ENCODE data around the gene CELF5.

GRCh38 chr19:3203805-3204645, 20.4 kb upstream of the CELF5 start:
- no peak for TF ChIP-seq CHD1 (IDR thresholded peaks at IDR 0.05; ENCODE audit: low read depth, low read length)
- no peak for TF ChIP-seq ZBTB40 (IDR thresholded peaks at IDR 0.05; ENCODE audit: borderline replicate concordance)
- no peak for TF ChIP-seq RFX5 (IDR thresholded peaks at IDR 0.05; ENCODE audit: low read depth, low read length)
- TF ChIP-seq TCF7 (IDR thresholded peaks at IDR 0.05; ENCODE audit: borderline replicate concordance) = no peak
- TF ChIP-seq CTCF (IDR thresholded peaks at IDR 0.05 in 2 of 3, conservative IDR thresholded peaks at IDR 0.05 in 1 of 3; ENCODE audit: control insufficient read depth in 2 of 3, extremely low read depth in 1 of 3, insufficient read depth in 1 of 3, low read depth in 3 of 3, low read length in 3 of 3) = no peak
- no peak for TF ChIP-seq PAX8 (IDR thresholded peaks at IDR 0.05)
- no peak for TF ChIP-seq TAF1 (IDR thresholded peaks at IDR 0.05; ENCODE audit: borderline replicate concordance, low read depth, low read length)
- no peak for TF ChIP-seq PAX5 (IDR thresholded peaks at IDR 0.05; ENCODE audit: borderline replicate concordance, low read depth, low read length)
